KOPT-K1 (cell line): Measurements from ENCODE around the gene PKP1.

Experiments used
- H3K27ac ChIP-seq: fragments of 200-600 bp; sonication (generic); 2 replicates; pipeline ENCODE4 v1.5.1; 2016; ENCODE audit warnings: antibody characterized with exemption, mild to moderate bottlenecking, low read depth, low read length; ENCODE audit not compliant: poor library complexity, severe bottlenecking
- H3K36me3 ChIP-seq: fragments of 200-600 bp; sonication (generic); 2 replicates; pipeline ENCODE4 v1.5.1; 2017; ENCODE audit warnings: antibody characterized with exemption, mild to moderate bottlenecking, low read length, moderate library complexity; ENCODE audit not compliant: insufficient read depth
- H3K9me3 ChIP-seq: fragments of 200-600 bp; sonication (generic); 2 replicates; pipeline ENCODE4 v1.5.1; 2017; ENCODE audit warnings: antibody characterized with exemption, low read length, mild to moderate bottlenecking; ENCODE audit not compliant: insufficient read depth, poor library complexity, severe bottlenecking

PKP1 gene

DNA sequence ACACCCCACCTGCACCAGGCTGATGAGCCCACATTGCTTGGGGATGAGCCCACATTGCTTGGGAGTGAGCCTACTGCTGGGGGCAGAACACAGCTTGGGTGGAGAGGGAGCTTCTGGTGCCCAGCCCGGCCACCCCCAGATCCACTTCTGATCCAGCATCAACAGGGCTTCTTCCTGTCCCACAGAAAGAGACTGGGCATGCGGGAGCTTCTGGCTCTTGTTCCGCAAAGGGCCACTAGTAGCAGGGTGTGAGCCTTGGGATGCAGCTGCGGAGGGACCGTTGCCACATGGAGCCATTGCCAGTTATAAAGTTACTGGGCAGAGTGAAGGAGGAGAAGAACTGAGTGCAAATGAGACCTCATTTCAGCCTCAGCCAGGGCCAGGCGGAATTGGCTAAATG, 36.3 kb downstream of the PKP1 start:
- Histone ChIP-seq H3K27ac (no peak overlapping the region), H3K9me3 (no peaks in the 10 kb centered on the region), H3K36me3 (no peaks in the 10 kb centered on the region)

DNA sequence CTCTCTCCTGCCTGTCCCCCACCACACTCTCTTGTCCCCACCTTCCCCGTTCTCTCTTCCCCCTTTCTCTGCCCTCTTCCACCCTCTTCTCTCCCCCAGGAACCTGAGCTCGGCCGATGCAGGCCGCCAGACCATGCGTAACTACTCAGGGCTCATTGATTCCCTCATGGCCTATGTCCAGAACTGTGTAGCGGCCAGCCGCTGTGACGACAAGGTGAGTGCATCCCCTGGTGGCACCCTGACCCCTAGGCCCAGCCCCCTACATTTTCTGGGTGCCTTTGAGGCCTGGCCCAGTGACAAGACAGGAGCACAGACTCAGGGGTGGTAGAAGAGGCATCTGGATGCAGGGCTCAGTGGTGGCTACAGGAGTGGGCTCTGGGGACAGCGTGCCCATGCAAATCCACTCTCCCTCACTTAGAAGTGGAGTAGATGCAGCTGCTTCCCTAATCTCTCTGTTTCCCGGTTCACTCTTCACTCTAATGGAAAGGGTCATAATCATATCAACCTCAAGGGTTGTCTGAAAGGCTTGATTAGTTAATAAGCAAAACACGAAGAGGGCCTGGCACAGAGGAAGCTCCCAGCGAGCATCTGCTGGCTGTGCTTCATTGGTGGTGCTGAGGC, 37.0 kb downstream of the PKP1 start:
- Histone ChIP-seq H3K27ac (no peak overlapping the region), H3K36me3 (no peaks in the 10 kb centered on the region), H3K9me3 (no peaks in the 10 kb centered on the region)

DNA sequence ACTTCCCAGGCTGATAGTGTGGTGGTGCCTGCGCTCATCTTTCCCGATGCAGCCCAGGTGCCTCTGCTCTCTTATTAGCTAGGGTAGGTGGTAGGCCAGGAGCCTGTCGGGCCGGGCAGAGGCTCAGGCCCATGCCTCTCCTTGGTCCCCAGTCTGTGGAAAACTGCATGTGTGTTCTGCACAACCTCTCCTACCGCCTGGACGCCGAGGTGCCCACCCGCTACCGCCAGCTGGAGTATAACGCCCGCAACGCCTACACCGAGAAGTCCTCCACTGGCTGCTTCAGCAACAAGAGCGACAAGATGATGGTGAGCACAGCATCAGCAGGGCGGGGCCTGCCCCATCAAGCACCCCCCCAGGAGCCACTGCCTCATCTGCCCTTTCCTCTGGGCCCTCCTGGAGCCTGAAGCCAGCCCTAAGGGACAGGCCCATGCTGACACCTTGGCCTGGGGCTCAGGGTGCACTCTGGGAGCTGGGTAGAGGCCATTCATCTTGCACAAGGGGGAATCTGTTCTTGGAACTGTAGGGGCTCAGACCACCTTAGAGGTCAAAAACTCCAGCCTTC, 38.6 kb downstream of the PKP1 start:
- Histone ChIP-seq H3K36me3 (no peaks in the 10 kb centered on the region), H3K27ac (no peak overlapping the region), H3K9me3 (no peaks in the 10 kb centered on the region)

- Histone ChIP-seq H3K9me3 (no peaks in the 10 kb centered on the region), H3K27ac (no peak overlapping the region), H3K36me3 (no peaks in the 10 kb centered on the region)
Observed at GRCh38 chr1:201322653-201323510, 39.6 kb downstream of the PKP1 start.

DNA sequence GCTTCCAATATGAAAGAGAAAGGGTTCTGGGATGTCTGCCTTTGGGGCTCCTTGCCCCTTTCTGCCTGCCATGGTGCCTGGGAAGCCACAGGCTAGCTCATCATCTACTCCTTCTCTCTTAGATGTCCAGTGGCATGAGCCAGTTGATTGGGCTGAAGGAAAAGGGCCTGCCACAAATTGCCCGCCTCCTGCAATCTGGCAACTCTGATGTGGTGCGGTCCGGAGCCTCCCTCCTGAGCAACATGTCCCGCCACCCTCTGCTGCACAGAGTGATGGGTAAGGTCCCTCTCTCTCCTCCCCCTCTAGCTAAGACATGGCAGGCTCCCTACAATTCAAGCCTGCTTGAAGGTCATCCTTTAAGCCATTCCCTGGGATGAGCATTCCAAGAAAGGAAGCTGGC, 41.0 kb downstream of the PKP1 start:
- H3K27ac ChIP-seq, result no peak overlapping the region

DNA sequence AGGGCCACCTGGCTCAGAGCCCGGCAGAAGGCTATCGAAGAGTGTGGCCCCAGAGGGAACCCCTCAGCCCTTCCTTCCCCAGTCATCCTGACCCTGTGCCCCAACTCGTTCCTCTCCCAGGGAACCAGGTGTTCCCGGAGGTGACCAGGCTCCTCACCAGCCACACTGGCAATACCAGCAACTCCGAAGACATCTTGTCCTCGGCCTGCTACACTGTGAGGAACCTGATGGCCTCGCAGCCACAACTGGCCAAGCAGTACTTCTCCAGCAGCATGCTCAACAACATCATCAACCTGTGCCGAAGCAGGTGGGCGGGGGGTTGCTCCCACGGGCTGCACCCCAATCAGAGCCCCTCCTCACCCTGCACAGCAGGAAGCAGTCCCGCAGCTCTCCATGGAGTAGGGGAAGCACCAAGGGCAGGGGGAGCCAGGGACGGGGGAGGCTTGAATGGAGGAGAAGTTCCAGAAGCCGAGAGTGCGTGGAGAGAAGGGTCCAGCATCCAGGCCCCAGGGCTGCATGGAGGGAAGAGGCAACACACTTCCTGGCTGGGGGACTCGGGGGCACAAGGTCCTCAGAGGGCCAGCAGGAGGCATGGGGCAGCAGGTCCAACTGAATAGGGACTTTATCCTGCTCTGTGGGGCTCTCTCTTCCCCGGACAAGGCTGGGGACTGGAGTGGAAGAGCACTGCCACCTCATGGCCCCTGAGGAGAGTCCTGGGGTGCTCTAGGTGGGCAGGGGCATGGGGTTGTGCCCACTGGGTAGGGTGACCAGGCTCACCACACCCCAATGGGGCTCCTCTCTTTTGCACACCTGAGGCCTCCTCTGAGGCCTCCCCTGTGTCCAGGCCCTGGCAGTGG, 41.7 kb downstream of the PKP1 start:
- Histone ChIP-seq H3K9me3 (no peaks in the 10 kb centered on the region), H3K27ac (no peak overlapping the region), H3K36me3 (no peaks in the 10 kb centered on the region)

More for the DNA sequence above, 41.0 kb downstream of the PKP1 start:
- H3K9me3 ChIP-seq, result no peaks in the 10 kb centered on the region
- H3K36me3 ChIP-seq, result no peaks in the 10 kb centered on the region

DNA sequence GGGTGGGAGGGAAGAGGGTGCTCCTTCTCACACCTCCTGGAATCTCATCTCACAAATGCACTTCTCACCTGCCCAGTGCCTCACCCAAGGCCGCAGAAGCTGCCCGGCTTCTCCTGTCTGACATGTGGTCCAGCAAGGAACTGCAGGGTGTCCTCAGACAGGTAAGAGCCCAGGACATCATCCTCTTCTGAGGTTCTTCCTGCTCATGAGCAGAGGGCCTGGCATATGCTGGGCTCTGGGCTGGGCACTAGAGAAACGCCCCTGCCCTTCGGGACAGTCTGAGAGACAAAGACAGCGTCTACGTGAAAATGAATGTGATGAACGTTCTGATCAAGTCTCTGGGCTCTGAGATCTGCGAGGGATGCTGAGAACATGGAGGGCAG, 42.4 kb downstream of the PKP1 start:
- Histone ChIP-seq H3K9me3 (no peaks in the 10 kb centered on the region), H3K36me3 (no peaks in the 10 kb centered on the region), H3K27ac (no peak overlapping the region)

DNA sequence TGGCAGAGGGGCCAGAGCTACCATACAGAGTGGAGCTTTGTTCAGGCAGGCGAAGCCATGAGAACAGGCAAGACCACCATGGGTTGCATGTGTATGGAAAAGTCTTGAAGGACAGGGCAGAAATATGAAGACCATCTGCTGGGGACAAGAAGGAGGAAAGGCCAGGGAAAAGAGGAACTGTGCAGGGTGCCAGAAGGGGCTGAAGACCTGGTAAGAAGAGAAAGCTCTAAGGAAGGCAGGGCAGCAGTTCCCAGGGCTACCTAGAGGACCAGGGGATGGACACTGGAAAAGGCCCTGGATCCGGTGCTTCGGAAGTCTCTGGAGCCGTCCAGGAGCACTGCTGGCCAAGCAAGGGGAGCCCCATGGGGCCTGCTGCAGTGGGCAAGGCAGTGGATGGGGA, 43.4 kb downstream of the PKP1 start:
- Histone ChIP-seq H3K36me3 (no peaks in the 10 kb centered on the region), H3K9me3 (no peaks in the 10 kb centered on the region), H3K27ac (no peak overlapping the region)

DNA sequence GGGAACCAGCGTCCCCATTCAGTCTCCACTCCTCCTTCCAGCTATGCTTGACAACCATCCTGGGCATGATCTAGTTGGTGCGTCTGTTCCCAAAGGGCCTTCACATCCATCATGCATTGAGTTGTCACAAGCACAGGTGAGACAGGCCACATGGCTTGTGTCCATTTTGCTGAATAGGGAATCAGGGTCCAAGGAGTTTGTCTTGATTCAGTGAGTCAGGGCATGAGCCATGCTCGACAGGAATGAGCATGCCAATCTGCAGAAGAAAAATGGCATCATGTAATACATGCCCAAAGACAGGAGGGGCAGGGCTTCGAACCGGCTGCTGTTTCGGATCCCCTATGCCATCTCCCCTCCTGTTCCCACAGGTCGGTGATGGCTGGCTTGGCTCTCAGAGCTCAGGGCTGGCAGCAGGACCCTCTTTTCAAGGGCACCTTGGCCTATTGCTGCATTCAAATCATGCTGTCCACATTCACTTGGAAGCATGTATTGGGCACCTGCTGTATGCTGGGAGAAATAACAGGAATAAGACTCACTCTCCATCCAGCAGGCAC, 44.5 kb downstream of the PKP1 start:
- Histone ChIP-seq H3K9me3 (no peaks in the 10 kb centered on the region), H3K27ac (no peak overlapping the region), H3K36me3 (no peaks in the 10 kb centered on the region)

DNA sequence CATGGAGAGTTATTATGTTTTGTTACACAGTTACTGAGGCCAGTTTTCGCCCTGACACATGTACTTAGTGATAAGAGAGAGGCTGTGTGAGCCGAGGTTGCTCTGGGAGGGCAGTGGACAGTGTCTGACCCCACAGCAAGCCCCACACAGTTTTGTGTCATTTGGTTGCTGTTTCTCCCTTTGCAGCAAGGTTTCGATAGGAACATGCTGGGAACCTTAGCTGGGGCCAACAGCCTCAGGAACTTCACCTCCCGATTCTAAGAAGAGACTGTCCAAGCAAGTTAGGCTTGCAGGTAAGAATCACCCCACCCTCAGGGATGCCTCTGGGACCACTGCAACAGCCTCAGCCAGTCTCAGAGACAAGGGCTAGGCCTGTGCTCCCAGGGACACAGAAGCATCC, 45.3 kb downstream of the PKP1 start:
- Histone ChIP-seq H3K27ac (no peak overlapping the region), H3K36me3 (no peaks in the 10 kb centered on the region), H3K9me3 (no peaks in the 10 kb centered on the region)

- H3K27ac ChIP-seq, result no peak overlapping the region
- H3K36me3 ChIP-seq, result no peaks in the 10 kb centered on the region
Observed at GRCh38 chr1:201329286-201329685, 46.0 kb downstream of the PKP1 start.

DNA sequence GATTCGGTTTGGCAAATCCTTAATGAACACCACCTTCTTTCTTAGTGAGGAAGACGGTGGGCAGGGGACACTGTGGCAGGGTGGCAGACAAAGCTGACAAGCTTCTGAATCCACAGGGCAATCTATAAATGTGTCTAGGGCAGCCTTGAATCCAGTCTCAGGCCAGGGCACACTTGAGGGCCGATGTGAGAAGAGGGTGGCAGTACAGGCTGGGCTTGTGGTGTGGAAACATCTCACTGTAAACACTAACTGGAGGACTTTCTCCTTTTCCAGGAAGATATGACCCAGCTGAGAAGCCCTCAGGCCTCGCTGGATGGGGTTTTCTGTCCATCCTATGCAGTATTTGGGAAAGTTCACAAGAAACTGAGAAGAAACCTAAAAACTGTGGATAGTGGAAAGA, 46.5 kb downstream of the PKP1 start:
- H3K9me3 ChIP-seq, result no peaks in the 10 kb centered on the region
- H3K27ac ChIP-seq, result no peak overlapping the region
- no peaks in the 10 kb centered on the region for H3K36me3 ChIP-seq

More at GRCh38 chr1:201329286-201329685, 46.0 kb downstream of the PKP1 start:
- no peaks in the 10 kb centered on the region for H3K9me3 ChIP-seq

GRCh38 chr1:201330541-201330940, 47.2 kb downstream of the PKP1 start:
- Histone ChIP-seq H3K27ac (peak overlapping the region; percentile 16), H3K9me3 (no peaks in the 10 kb centered on the region), H3K36me3 (no peaks in the 10 kb centered on the region)

- Histone ChIP-seq H3K9me3 (no peaks in the 10 kb centered on the region), H3K36me3 (no peaks in the 10 kb centered on the region), H3K27ac (no peak overlapping the region)
Observed at GRCh38 chr1:201331166-201331565, 47.9 kb downstream of the PKP1 start.

GRCh38 chr1:201332021-201332420, 48.7 kb downstream of the PKP1 start:
- Histone ChIP-seq H3K27ac (no peak overlapping the region), H3K9me3 (no peaks in the 10 kb centered on the region), H3K36me3 (no peaks in the 10 kb centered on the region)
